ENCODE data around the gene DYNC1I1. TPM values are rescaled to one million over a fixed set of nuclear protein-coding genes. Genes with fewer than 3 reads are reported as not detected.

Gene DYNC1I1
- total RNA-seq, 1 donor from 2014 or later: 38.8 TPM

DNA sequence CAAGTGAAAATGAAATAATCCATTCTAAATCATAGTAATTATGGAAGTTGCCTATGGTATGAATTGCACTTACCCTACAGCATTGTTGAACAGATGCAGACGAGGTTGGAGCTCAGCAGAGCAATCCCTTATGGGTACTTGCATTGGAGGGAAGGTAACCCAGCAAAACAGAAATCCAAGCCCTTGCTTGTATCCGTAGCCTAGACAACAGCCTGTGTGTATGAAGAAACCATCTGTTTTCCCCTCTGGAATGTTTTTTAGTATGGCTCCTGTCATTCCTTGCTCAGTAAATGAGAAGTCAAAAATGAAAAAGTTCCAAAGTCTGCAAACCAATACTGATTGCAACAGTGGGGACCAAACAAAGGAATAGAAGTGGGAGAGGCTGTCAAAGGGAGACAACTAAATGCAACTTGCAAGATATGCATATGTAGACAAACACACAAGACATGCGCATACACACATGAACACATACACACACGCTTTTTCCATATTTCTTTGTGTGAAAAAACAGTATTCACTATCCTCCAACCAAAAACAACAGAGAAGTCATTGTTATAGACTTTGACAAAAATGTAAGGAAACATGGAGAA is 260.8 kb downstream of the DYNC1I1 start:
- no peak for DNase-seq
- intact Hi-C loops (cut with micrococcal nuclease): no loop called here
- Histone ChIP-seq H3K9me3 (replicated peaks) (no peaks in the 10 kb centered on the region), H3K27me3 (ENCODE audit: low read depth) (no peaks in the 10 kb centered on the region), H3K36me3 (peaks cover 32% of the 10 kb centered on the region), H3K4me1 (no peaks in the 10 kb centered on the region), H3K27ac (replicated peaks) (no peak overlapping the region), H3K4me3 (no peak overlapping the region)
- TF ChIP-seq, protein P1, sequence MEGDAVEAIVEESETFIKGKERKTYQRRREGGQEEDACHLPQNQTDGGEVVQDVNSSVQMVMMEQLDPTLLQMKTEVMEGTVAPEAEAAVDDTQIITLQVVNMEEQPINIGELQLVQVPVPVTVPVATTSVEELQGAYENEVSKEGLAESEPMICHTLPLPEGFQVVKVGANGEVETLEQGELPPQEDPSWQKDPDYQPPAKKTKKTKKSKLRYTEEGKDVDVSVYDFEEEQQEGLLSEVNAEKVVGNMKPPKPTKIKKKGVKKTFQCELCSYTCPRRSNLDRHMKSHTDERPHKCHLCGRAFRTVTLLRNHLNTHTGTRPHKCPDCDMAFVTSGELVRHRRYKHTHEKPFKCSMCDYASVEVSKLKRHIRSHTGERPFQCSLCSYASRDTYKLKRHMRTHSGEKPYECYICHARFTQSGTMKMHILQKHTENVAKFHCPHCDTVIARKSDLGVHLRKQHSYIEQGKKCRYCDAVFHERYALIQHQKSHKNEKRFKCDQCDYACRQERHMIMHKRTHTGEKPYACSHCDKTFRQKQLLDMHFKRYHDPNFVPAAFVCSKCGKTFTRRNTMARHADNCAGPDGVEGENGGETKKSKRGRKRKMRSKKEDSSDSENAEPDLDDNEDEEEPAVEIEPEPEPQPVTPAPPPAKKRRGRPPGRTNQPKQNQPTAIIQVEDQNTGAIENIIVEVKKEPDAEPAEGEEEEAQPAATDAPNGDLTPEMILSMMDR (IDR thresholded peaks at IDR 0.05; ENCODE audit: borderline replicate concordance): no peak

DNA sequence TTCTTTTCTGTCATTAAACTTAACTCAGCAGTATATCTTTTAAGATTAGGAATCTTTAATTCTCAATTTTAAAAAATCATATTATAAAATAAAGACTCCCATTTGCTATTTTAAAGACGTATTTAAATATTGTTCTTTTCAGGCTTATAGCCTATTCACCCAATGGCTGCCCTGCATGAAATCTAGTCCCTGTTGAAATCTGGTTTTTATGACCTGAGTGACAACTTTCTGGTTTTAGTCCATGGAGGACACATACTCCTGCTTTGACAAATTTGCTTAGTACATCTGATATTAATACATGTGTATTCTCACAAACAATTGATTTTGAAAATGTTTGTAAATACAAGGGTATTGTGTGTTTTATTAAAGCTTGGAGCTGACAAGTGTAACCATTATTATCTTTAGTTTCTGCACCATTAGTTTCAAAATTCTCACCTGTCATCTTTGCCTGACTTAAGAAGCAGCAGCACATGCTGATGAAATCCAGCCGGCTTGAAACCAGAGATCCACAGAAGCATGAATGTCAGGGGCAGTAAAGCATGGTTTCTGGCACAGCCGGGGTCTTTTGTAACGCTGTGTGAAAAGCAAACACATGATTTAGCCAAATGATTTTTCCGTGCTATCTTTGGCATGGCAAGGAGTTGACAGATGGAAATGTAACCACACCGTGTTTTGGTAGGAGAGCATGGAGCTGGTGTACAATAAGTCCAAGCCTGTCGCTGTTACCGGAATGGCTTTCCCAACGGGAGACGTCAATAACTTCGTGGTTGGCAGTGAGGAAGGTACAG is 262.8 kb downstream of the DYNC1I1 start:
- Histone ChIP-seq H3K4me1 (no peaks in the 10 kb centered on the region), H3K36me3 (peaks cover 28% of the 10 kb centered on the region), H3K9me3 (replicated peaks) (no peaks in the 10 kb centered on the region), H3K27me3 (ENCODE audit: low read depth) (no peaks in the 10 kb centered on the region), H3K4me3 (no peak overlapping the region), H3K27ac (replicated peaks) (no peak overlapping the region)
- intact Hi-C loops (cut with micrococcal nuclease): no loop called here
- DNase-seq: no peak
- TF ChIP-seq, protein P1 (IDR thresholded peaks at IDR 0.05; ENCODE audit: borderline replicate concordance): no peak

DNA sequence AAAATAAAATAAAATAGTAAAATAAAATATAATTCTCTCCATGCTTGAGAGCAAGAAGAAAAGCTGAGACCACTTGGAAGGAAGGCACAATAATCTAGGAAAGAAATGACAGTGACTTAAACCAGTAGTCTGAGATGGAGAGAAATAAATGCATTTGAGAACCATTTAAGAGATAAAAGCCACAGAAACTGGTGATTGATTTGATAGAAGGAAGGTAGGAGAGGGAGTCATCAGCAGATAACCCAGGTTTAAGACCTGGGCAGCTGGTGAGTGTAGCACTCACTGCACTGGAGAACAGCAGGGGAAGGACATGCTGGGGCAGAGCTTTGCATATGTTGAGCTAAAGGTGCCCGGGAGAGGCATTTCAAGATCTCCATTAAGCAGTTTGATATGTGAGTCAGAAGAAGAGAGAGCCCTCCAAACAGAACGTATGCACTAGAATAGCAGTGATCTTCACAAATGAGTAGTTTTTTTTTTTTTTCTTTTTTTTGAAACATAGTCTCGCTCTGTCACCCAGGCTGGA is 268.0 kb downstream of the DYNC1I1 start:
- TF ChIP-seq, protein P1 (IDR thresholded peaks at IDR 0.05; ENCODE audit: borderline replicate concordance): no peak
- intact Hi-C loops (cut with micrococcal nuclease): no loop called here
- H3K4me3 ChIP-seq: no peak overlapping the region
- no peaks in the 10 kb centered on the region for H3K4me1 ChIP-seq
- H3K9me3 ChIP-seq (replicated peaks): no peaks in the 10 kb centered on the region
- no peak for DNase-seq
- H3K27ac ChIP-seq (replicated peaks): no peak overlapping the region
- H3K36me3 ChIP-seq: peaks cover 17% of the 10 kb centered on the region
- H3K27me3 ChIP-seq (ENCODE audit: low read depth): no peaks in the 10 kb centered on the region

DNA sequence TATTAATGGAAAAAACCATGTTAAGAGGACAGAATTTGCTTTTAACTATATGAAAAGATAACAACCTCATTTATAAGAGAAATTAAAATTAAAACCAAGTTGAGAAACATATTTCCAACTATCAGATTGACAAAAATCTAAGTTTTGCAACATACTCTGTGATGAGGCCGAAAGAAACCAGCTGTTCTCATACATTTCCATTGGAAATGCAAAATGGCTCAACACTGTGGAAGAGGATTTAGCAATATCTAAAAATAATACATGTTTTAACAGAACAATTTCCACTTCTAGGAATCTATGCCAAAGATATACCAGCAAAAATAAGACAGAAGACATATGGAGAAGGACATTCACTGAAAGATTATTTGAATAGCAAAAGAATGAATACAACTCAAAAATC is 268.8 kb downstream of the DYNC1I1 start:
- no peaks in the 10 kb centered on the region for H3K27me3 ChIP-seq (ENCODE audit: low read depth)
- no peak for DNase-seq
- TF ChIP-seq, protein P1 (IDR thresholded peaks at IDR 0.05; ENCODE audit: borderline replicate concordance): no peak
- no peak overlapping the region for H3K27ac ChIP-seq (replicated peaks)
- no peaks in the 10 kb centered on the region for H3K9me3 ChIP-seq (replicated peaks)
- H3K36me3 ChIP-seq: peaks cover 12% of the 10 kb centered on the region
- intact Hi-C loops (cut with micrococcal nuclease): no loop called here
- no peak overlapping the region for H3K4me3 ChIP-seq
- H3K4me1 ChIP-seq: no peaks in the 10 kb centered on the region

DNA sequence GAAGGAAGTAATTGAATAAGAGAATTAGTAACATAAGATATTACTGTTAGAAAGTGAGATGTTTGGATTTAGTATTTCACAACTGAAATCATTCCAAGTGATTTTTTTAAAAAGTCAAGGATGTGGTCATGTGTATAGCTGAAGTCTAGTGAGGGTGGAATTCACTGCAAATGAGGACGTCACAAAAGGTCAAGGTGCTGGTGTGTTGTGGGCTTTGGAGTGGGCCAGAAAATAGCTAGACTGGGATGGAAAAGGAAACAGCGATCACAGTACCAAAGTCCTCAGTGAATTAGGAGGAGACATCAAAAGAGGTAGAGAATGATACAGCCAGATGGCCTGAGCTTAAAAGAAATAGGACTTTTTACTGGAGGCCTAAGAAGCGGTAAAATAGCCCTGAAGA is 272.8 kb downstream of the DYNC1I1 start:
- Histone ChIP-seq H3K27ac (replicated peaks) (no peak overlapping the region), H3K4me3 (no peak overlapping the region), H3K36me3 (no peaks in the 10 kb centered on the region), H3K4me1 (no peaks in the 10 kb centered on the region), H3K27me3 (ENCODE audit: low read depth) (no peaks in the 10 kb centered on the region), H3K9me3 (replicated peaks) (no peaks in the 10 kb centered on the region)
- DNase-seq: no peak
- intact Hi-C loops (cut with micrococcal nuclease): no loop called here
- TF ChIP-seq, protein P1 (IDR thresholded peaks at IDR 0.05; ENCODE audit: borderline replicate concordance): no peak

All from left ventricle myocardium inferior (tissue), 1 donor.